ENCODE measurements around the gene SYNJ2. TPM values are rescaled to one million over a fixed set of nuclear protein-coding genes. Genes with fewer than 3 reads are reported as not detected.
A peak's percentile ranks its signal among the peaks of the same experiment; 100 is the strongest.

SYNJ2 gene
- total RNA-seq, 5 donors from 2014 or later (not counting 1 experiment from before 2014, with no cell fraction given), result 20.0 to 37.0 (median 22.3) TPM

DNA sequence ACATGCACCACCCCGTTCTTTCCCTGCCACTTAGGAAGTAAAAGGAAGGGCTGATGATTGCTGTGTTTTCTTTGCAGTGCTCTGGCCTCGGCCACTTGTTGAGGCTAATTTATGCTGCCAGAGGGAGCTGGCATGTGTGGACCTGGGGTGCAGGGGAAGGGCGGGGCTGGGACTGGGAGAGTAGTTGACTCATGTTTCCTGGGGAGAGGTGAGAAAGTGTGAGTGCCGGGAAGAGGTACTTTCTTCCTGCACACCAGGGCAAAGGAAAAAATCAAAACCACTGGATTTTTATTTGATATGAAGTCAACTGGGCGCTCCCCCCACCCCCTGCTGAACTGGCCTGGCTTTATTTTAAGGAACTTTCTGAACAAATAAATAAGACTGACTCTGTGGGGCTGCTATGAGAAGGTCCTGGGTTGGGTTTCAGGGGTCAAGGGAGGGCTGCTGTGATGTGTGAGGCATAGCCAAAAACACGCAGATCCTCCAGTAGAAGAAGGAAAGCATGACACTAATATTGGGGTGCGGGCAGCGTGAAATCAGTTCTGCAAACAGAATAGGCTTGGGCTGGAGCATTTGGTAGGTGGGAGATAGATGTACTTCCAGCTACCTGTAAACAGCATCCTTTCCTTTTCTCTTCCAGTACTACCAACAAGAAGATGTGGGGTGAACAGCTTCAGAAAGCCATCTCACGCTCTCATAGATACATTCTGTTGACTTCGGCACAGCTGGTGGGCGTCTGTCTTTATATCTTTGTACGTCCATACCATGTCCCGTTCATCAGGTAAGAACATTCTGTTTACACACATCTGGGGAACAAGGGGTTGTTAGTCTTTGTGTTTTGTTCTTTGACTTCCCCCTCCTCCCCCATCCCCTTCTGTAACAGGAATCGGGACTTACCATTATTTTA is 87.5 kb downstream of the SYNJ2 start:
- ChIA-PET CTCF (interaction anchor here in 1 of 2 donors (0.9 to 2.0 kb wide), 3 partner anchors 14 to 86 kb away, joined by 3 to 4 read pairs (median 4); no protein-coding TSS in a partner anchor), POLR2A (no interaction called here)
- Mint-ChIP-seq H3K4me3 (no peak overlapping the region), H3K27ac (peak overlapping the region; percentile 71 to 84), H3K27me3 (no peaks in the 10 kb centered on the region), H3K36me3 (peaks cover 38% of the 10 kb centered on the region), H3K4me1 (peaks cover 5 to 20% (median 18%) of the 10 kb centered on the region in 3 donors), H3K9me3 (no peaks in the 10 kb centered on the region)
- H3K4me1 ChIP-seq (ENCODE audit: control insufficient read depth in 1 of 2, extremely low read depth in 1 of 2, insufficient read depth in 2 of 2, low read length in 2 of 2), result peaks cover 0 to 11% of the 10 kb centered on the region in 2 experiments
- H3K36me3 ChIP-seq (ENCODE audit: control insufficient read depth in 2 of 2, extremely low read depth in 1 of 2, insufficient read depth in 1 of 2, low read length in 1 of 2), result peaks cover 22 to 32% of the 10 kb centered on the region in 2 donors
- H3K27ac ChIP-seq (ENCODE audit: low read length), result no peak overlapping the region
- H3K9me3 ChIP-seq, result no peaks in the 10 kb centered on the region
- ATAC-seq (replicated peaks in 1 of 4) (no peak), DNase-seq (no peak)
- no peak overlapping the region for H3K4me3 ChIP-seq (ENCODE audit: control insufficient read depth in 1 of 2, extremely low read depth in 1 of 2, low read length in 1 of 2)
- H3K27me3 ChIP-seq (replicated peaks in 1 of 2; ENCODE audit: control insufficient read depth in 2 of 2, extremely low read depth in 1 of 2, insufficient read depth in 2 of 2, low read length in 1 of 2), result no peaks in the 10 kb centered on the region
- 92% methylated on average over 2 of the region's 14 CpGs for WGBS (ENCODE audit: insufficient coverage)

DNA sequence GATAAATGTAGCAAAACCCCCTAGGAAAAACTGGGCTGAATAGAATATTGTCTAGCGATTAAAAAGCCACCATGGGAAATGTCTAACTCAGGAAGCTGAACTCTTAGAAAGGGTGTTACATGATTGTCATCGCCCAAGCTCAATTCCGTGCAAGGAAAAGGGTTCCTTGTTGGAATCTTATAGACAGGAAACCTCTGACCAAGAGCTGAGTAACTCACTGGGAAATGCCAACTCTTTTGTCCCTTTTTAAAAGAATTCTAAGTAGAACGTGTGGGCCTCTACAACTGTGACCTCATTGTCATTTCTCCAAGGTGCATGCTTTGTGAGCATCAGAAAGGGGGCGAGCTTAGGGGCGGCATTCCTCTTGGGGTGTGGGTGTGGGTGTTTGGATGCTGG is 88.1 kb downstream of the SYNJ2 start:
- H3K27ac ChIP-seq (ENCODE audit: low read length), result no peak overlapping the region
- H3K27me3 ChIP-seq (replicated peaks in 1 of 2; ENCODE audit: control insufficient read depth in 2 of 2, extremely low read depth in 1 of 2, insufficient read depth in 2 of 2, low read length in 1 of 2), result no peaks in the 10 kb centered on the region
- H3K27me3 Mint-ChIP-seq, result no peaks in the 10 kb centered on the region
- ATAC-seq (replicated peaks in 1 of 4) (no peak), DNase-seq (no peak)
- ChIA-PET CTCF (interaction anchor here in 1 of 2 donors (1.4 to 2.0 kb wide), 2 partner anchors 14 to 43 kb away, joined by 4 read pairs; no protein-coding TSS in a partner anchor), POLR2A (no interaction called here)
- no peaks in the 10 kb centered on the region for H3K9me3 Mint-ChIP-seq
- WGBS (ENCODE audit: insufficient coverage), result 100% methylated on average over 2 of the region's 6 CpGs
- H3K36me3 ChIP-seq (ENCODE audit: control insufficient read depth in 2 of 2, extremely low read depth in 1 of 2, insufficient read depth in 1 of 2, low read length in 1 of 2), result peaks cover 16 to 27% of the 10 kb centered on the region in 2 donors
- H3K36me3 Mint-ChIP-seq, result peaks cover 43% of the 10 kb centered on the region
- H3K9me3 ChIP-seq, result no peaks in the 10 kb centered on the region
- H3K4me1 Mint-ChIP-seq, result peaks cover 5 to 20% (median 18%) of the 10 kb centered on the region in 3 donors
- H3K4me3 ChIP-seq (ENCODE audit: control insufficient read depth in 1 of 2, extremely low read depth in 1 of 2, low read length in 1 of 2), result no peak overlapping the region
- H3K4me1 ChIP-seq (ENCODE audit: control insufficient read depth in 1 of 2, extremely low read depth in 1 of 2, insufficient read depth in 2 of 2, low read length in 2 of 2), result peaks cover 0 to 11% of the 10 kb centered on the region in 2 experiments
- H3K4me3 Mint-ChIP-seq, result no peak overlapping the region
- H3K27ac Mint-ChIP-seq, result peak overlapping the region; percentile 37 to 71

DNA sequence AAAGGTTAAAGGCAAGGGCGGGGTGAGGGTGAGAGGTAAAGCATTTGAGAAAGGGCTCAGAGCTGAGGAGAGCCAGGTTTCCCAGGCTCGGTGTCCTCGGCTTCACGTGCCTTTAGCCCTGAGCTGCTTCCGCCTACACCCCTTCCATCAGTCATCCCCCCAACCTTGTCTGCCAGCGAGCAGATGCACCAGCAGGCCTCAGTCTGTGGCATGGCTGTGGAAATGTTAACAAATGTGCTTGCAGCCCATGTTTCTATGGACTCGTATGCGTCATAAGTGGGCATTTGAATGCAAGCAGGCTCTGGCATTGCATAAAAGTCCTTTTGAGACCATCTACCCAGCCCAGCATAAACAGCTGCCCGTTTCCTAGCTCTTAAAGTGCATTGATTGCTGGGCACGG is 88.8 kb downstream of the SYNJ2 start:
- Mint-ChIP-seq H3K4me3 (no peak overlapping the region), H3K36me3 (peaks cover 47% of the 10 kb centered on the region), H3K27me3 (no peaks in the 10 kb centered on the region), H3K4me1 (peaks cover 5 to 20% (median 18%) of the 10 kb centered on the region in 3 donors), H3K9me3 (no peaks in the 10 kb centered on the region), H3K27ac (peak overlapping the region in 1 of 2 donors; percentile 37)
- Histone ChIP-seq H3K36me3 (ENCODE audit: control insufficient read depth in 2 of 2, extremely low read depth in 1 of 2, insufficient read depth in 1 of 2, low read length in 1 of 2) (peaks cover 15 to 22% of the 10 kb centered on the region in 2 donors), H3K9me3 (no peaks in the 10 kb centered on the region), H3K27me3 (replicated peaks in 1 of 2; ENCODE audit: control insufficient read depth in 2 of 2, extremely low read depth in 1 of 2, insufficient read depth in 2 of 2, low read length in 1 of 2) (no peaks in the 10 kb centered on the region), H3K4me1 (ENCODE audit: control insufficient read depth in 1 of 2, extremely low read depth in 1 of 2, insufficient read depth in 2 of 2, low read length in 2 of 2) (peaks cover 0 to 11% of the 10 kb centered on the region in 2 experiments), H3K4me3 (ENCODE audit: control insufficient read depth in 1 of 2, extremely low read depth in 1 of 2, low read length in 1 of 2) (no peak overlapping the region), H3K27ac (ENCODE audit: low read length) (no peak overlapping the region)
- ChIA-PET CTCF (interaction anchor here (0.6 to 3.7 kb wide), 6 partner anchors 8 to 846 kb away, joined by 4 to 13 read pairs (median 4); partner anchors contain the start of gene SYNJ2 (in 1 of the 2)), POLR2A (no interaction called here)
- no peak for DNase-seq
- ATAC-seq (replicated peaks in 1 of 4), result no peak
- 89% methylated on average over 8 of the region's 10 CpGs for WGBS (ENCODE audit: insufficient coverage)

DNA sequence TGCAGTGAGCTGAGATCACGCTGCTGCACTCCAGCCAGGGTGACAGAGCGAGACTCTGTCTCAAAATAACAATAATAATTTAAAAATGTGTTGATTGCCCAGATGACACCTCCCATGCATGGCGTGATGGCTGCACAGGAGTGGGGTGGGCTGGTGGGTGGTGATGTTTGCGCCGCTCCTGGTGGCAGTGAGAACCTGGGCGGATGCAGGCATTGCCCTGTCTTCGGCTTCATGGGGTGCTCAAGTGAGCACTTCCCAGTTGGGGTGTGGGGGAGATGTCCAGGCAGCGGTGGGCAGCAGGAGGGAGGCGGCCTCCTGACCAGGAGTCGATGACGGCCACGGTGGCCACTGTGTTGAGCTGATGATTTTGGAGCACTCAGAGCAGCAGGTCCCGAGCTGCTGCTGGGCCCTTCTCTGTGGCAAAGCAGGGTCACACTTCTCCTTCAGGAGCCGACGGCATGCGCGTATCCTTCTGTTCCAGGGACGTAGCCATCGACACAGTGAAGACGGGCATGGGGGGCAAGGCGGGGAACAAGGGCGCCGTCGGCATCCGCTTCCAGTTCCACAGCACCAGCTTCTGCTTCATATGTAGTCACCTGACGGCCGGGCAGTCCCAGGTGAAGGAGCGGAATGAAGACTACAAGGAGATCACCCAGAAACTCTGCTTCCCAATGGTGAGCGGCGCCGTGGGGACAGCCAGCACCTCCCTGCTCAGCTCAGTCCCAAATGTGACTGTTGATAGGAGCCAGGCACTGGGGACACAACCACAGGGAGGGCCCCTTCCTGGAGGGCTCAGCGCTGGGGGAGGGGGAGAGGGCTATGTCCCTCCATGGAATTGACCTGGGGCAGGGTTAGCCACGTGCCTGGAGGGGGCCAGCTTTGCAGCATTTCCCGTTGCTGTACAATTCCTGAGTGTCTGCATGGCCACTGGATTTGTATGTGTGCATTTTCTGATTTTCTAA is 89.7 kb downstream of the SYNJ2 start:
- no peak overlapping the region for H3K27ac ChIP-seq (ENCODE audit: low read length)
- peak in 2 of 4 experiments; percentile 17 to 19 for ATAC-seq (replicated peaks in 1 of 4)
- Mint-ChIP-seq H3K4me3 (no peak overlapping the region), H3K4me1 (peaks cover 5 to 20% (median 18%) of the 10 kb centered on the region in 3 donors), H3K27me3 (no peaks in the 10 kb centered on the region), H3K27ac (peak overlapping the region in 1 of 2 donors; percentile 51), H3K9me3 (no peaks in the 10 kb centered on the region), H3K36me3 (peaks cover 53% of the 10 kb centered on the region)
- peaks cover 0 to 11% of the 10 kb centered on the region in 2 experiments for H3K4me1 ChIP-seq (ENCODE audit: control insufficient read depth in 1 of 2, extremely low read depth in 1 of 2, insufficient read depth in 2 of 2, low read length in 2 of 2)
- no peak for DNase-seq
- POLR2A ChIA-PET, result no interaction called here
- peaks cover 9 to 18% of the 10 kb centered on the region in 2 donors for H3K36me3 ChIP-seq (ENCODE audit: control insufficient read depth in 2 of 2, extremely low read depth in 1 of 2, insufficient read depth in 1 of 2, low read length in 1 of 2)
- CTCF ChIA-PET, result interaction anchor here (0.6 to 3.7 kb wide), 14 partner anchors 9 to 847 kb away, joined by 3 to 13 read pairs (median 4); partner anchors contain the start of gene SYNJ2 (in 1 of the 2)
- no peaks in the 10 kb centered on the region for H3K27me3 ChIP-seq (replicated peaks in 1 of 2; ENCODE audit: control insufficient read depth in 2 of 2, extremely low read depth in 1 of 2, insufficient read depth in 2 of 2, low read length in 1 of 2)
- H3K4me3 ChIP-seq (ENCODE audit: control insufficient read depth in 1 of 2, extremely low read depth in 1 of 2, low read length in 1 of 2), result no peak overlapping the region
- 92% methylated on average over 32 of the region's 34 CpGs for WGBS (ENCODE audit: insufficient coverage)
- no peaks in the 10 kb centered on the region for H3K9me3 ChIP-seq

DNA sequence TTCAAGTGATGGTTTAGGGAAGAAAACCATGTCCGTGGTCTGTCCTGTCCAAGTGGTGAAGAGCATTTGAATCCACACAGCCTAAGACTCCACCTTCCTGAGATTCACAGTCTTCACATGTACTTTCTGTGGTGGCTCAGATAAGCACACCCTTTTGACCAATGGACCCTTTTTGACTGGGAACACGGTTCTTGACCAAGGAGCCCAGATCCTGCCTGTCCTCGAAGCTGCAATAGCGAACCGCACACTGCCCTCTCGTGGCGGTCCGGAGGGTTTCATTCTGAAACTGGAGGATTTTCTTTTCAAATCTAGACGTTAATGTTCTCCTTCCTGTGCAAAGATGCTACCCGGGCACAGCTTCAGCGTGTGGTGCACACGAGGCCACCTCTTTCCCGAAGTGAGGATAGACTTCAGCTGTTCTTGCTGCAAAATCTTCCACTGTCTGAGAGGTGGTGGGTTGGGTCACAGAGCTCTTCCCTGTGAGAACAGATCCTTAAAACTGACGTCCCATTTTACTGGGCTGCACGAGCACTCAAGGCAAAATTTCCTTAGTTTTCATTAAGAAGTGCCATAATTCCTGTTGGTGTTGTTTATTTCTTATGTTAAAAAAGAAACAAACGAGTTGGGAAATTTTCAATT is 90.5 kb downstream of the SYNJ2 start:
- 11% methylated on average over 12 of the region's 16 CpGs for WGBS (ENCODE audit: insufficient coverage)
- ChIA-PET CTCF (interaction anchor here (0.5 to 3.7 kb wide), 17 partner anchors 10 to 757 kb away, joined by 3 to 13 read pairs (median 3); partner anchors contain the start of gene SYNJ2 (in 1 of the 2)), POLR2A (interaction anchor here in 1 of 2 donors (0.6 to 0.7 kb wide), 3 partner anchors 45 to 751 kb away, joined by 3 to 4 read pairs (median 4); no protein-coding TSS in a partner anchor)
- no peaks in the 10 kb centered on the region for H3K27me3 ChIP-seq (replicated peaks in 1 of 2; ENCODE audit: control insufficient read depth in 2 of 2, extremely low read depth in 1 of 2, insufficient read depth in 2 of 2, low read length in 1 of 2)
- ATAC-seq (replicated peaks in 1 of 4) (peak; percentile 58 to 75 (median 65)), DNase-seq (peak; percentile 22 to 75 (median 55))
- no peak overlapping the region for H3K4me3 ChIP-seq (ENCODE audit: control insufficient read depth in 1 of 2, extremely low read depth in 1 of 2, low read length in 1 of 2)
- Mint-ChIP-seq H3K9me3 (no peaks in the 10 kb centered on the region), H3K27me3 (no peaks in the 10 kb centered on the region), H3K4me3 (no peak overlapping the region), H3K4me1 (peaks cover 5 to 20% (median 18%) of the 10 kb centered on the region in 3 donors), H3K36me3 (peaks cover 54% of the 10 kb centered on the region), H3K27ac (peak overlapping the region in 1 of 2 donors; percentile 51)
- no peaks in the 10 kb centered on the region for H3K9me3 ChIP-seq
- peaks cover 0 to 11% of the 10 kb centered on the region in 2 experiments for H3K4me1 ChIP-seq (ENCODE audit: control insufficient read depth in 1 of 2, extremely low read depth in 1 of 2, insufficient read depth in 2 of 2, low read length in 2 of 2)
- no peak overlapping the region for H3K27ac ChIP-seq (ENCODE audit: low read length)
- H3K36me3 ChIP-seq (ENCODE audit: control insufficient read depth in 2 of 2, extremely low read depth in 1 of 2, insufficient read depth in 1 of 2, low read length in 1 of 2), result peaks cover 9 to 16% of the 10 kb centered on the region in 2 donors

Data from T-cell (primary cell).